Progenitor cell of endocrine pancreas (in vitro differentiated cells): ENCODE data around the gene FNDC3B. TPM values are rescaled to one million over a fixed set of nuclear protein-coding genes. Genes with fewer than 3 reads are reported as not detected.
A peak's percentile ranks its signal among the peaks of the same experiment; 100 is the strongest.

Experiments
- DNase-seq: peaks from one replicate; pipeline ENCODE4 v3.0.0; 2021; ENCODE audit warnings: low spot score; ENCODE audit not compliant: unreplicated experiment
- H3K27ac Mint-ChIP-seq: 2 replicates; pipeline ENCODE4 v1.8.0; 2021; ENCODE audit warnings: mild to moderate bottlenecking, moderate library complexity, mixed read lengths
- H3K27me3 Mint-ChIP-seq: 2 replicates; pipeline ENCODE4 v1.8.0; 2021; ENCODE audit warnings: mixed read lengths
- H3K36me3 Mint-ChIP-seq: 2 replicates; pipeline ENCODE4 v1.8.0; 2022; ENCODE audit warnings: mixed read lengths; ENCODE audit not compliant: insufficient read depth
- H3K4me1 Mint-ChIP-seq: 2 replicates; pipeline ENCODE4 v1.8.0; 2021; ENCODE audit warnings: low read depth, mixed read lengths
- H3K4me3 Mint-ChIP-seq: 2 replicates; pipeline ENCODE4 v1.8.0; 2021; ENCODE audit warnings: low read depth, mild to moderate bottlenecking, moderate library complexity, mixed read lengths
- H3K9me3 Mint-ChIP-seq: 2 replicates; pipeline ENCODE4 v1.8.0; 2021; ENCODE audit warnings: low read depth, mixed read lengths
- CTCF ChIP-seq: fragments of 200-600 bp; sonication (generic); IDR thresholded peaks from one replicate; pipeline ENCODE4 v1.5.0; 2021; ENCODE audit warnings: antibody characterized with exemption, mild to moderate bottlenecking; ENCODE audit not compliant: unreplicated experiment
- total RNA-seq: library from RNA; stranded (reverse); gene quantifications from 2 replicates; pipeline ENCODE4 v1.2.1, GENCODE V29; 2021

The FNDC3B gene
- total RNA-seq, 1 donor from 2014 or later: 158 TPM

DNA sequence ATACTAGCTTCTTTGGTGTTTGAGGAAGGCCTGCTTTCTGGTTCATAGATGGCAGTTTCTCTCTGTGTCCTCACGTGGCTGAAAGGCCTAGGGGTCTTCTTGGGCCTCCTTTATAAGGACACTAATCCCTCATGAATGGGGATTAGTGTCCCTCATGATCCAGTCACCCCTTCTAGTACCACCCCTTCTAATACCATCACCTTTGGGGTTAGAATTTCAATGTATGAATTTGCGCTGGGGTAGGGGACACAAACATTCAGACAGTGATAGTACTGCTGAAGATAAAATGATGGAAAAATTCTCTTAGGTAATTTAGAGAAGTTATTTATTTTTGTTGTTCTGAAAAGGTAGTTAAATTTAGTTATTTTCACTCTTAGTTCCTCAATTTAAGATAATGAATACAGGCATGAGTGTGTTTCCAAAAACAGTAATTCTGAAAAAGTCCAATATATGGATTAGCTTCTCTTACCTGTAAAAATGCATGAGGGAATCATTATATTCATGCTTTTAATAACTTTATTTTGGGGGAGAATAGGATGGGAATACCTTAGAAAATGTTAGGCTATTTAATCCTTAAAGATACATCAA lies 103.6 kb downstream of the FNDC3B start:
- Mint-ChIP-seq H3K9me3 (peaks cover 3% of the 10 kb centered on the region), H3K27me3 (no peaks in the 10 kb centered on the region), H3K27ac (peak overlapping the region; percentile 38), H3K4me3 (no peak overlapping the region), H3K36me3 (peaks cover 16% of the 10 kb centered on the region), H3K4me1 (peaks cover 62% of the 10 kb centered on the region)
- no peak for DNase-seq
- TF ChIP-seq CTCF: no peak

DNA sequence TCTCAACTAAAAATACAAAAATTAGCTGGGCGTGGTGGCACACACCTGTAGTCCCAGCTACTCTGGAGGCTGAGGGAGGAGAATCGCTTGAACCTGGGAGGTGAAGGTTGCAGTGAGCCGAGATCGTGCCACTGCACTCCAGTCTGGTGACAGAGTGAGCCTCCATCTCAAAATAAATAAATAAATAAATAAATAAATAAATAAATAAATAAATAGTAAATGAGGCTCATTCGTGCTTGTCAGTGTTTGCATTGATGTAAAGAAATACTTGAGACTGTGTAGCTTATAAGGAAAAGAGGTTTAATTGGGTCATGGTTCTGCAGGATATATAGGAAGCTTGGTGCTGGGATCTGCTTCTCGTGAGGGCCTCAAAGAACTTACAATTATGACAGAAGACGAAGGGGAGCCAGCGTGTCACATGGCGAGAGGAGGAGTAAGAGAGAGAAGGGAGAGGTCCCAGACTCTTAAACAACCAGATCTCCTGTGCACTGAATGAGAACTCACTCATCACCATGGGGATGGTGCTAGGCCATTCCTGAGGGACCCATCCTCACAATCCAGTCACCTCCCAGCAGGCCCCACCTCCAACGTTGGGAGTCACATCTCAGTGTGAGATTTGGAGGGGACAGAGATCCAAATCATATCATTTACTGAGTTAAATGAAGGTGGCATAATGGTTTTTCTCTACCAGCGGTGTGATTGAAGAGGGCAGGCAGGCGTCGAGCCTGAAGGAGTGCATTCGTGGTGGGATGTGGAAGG lies 104.5 kb downstream of the FNDC3B start:
- Mint-ChIP-seq H3K27me3 (no peaks in the 10 kb centered on the region), H3K27ac (peak overlapping the region; percentile 12), H3K36me3 (peaks cover 16% of the 10 kb centered on the region), H3K4me3 (no peak overlapping the region), H3K4me1 (peaks cover 63% of the 10 kb centered on the region), H3K9me3 (peaks cover 3% of the 10 kb centered on the region)
- no peak for DNase-seq
- no peak for TF ChIP-seq CTCF

- no peak for TF ChIP-seq CTCF
- Mint-ChIP-seq H3K27ac (peak overlapping the region; percentile 21), H3K36me3 (peaks cover 16% of the 10 kb centered on the region), H3K27me3 (no peaks in the 10 kb centered on the region), H3K9me3 (peaks cover 3% of the 10 kb centered on the region), H3K4me3 (no peak overlapping the region), H3K4me1 (peaks cover 64% of the 10 kb centered on the region)
- DNase-seq: no peak
Measured at GRCh38 chr3:172144601-172145000, 105.2 kb downstream of the FNDC3B start.

DNA sequence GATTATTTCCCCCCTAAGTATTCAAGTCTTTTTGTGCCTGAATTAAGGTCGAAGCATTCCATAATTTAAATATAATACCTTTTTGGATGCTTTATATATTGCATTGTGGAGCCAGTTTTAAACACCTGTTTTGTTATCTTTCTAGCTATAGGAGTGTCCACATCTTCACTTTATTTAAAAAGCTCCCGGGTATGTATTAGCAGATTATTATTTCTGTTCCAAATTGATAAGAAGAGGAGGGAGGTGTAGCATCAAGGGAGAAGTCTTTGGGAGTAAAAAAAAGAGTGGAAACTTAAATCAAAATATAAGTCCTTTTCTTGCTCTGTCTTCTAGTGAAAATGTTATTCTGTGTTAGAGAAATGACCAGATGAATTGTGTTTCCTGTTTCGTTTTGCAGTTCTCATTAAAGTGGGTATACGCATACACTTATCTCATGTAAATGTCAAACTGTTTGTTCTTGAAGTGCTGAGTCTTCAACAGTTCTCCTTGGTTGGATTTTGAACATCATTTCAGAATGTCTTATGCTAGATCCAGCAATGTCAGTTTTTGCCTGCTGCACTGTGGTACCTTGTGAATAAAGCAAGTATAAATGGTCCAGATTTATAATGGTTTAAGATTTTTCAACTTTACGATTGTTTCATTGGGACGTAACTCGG lies 105.8 kb downstream of the FNDC3B start:
- no peak for DNase-seq
- no peak for TF ChIP-seq CTCF
- no peak overlapping the region for H3K4me3 Mint-ChIP-seq
- H3K9me3 Mint-ChIP-seq: peaks cover 3% of the 10 kb centered on the region
- peaks cover 59% of the 10 kb centered on the region for H3K4me1 Mint-ChIP-seq
- peak overlapping the region; percentile 21 for H3K27ac Mint-ChIP-seq
- peaks cover 16% of the 10 kb centered on the region for H3K36me3 Mint-ChIP-seq
- H3K27me3 Mint-ChIP-seq: no peaks in the 10 kb centered on the region

DNA sequence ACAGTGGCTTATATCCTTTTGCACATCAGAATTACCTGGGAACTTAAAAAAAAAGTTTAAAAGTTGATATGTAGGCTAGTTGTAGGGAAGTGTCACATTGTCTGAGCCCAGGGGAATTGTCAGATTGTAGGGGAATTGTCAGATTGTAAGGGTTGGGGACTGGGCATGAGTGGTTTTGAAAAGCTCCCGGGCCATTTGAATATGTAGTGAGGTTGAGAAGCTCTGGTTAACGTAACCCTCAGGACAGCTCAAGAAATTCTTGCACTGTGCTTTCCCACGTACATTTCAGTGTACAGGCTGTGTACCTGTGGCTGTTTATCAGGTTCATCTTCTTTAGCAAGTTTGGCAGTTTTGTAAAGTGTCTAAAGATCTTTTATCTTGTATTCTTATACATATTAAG lies 107.0 kb downstream of the FNDC3B start:
- peaks cover 54% of the 10 kb centered on the region for H3K4me1 Mint-ChIP-seq
- H3K27me3 Mint-ChIP-seq: no peaks in the 10 kb centered on the region
- H3K36me3 Mint-ChIP-seq: peaks cover 16% of the 10 kb centered on the region
- H3K9me3 Mint-ChIP-seq: peaks cover 3% of the 10 kb centered on the region
- H3K4me3 Mint-ChIP-seq: no peak overlapping the region
- DNase-seq: no peak
- TF ChIP-seq CTCF: no peak
- peak overlapping the region; percentile 57 for H3K27ac Mint-ChIP-seq
